ENCODE results near the gene TSPAN5.
"Not testable (repeated sequence)": the region's sequence is repeated elsewhere in the genome, so short reads cannot be mapped to it uniquely, and the experiment has no call there.

TSPAN5 gene

DNA sequence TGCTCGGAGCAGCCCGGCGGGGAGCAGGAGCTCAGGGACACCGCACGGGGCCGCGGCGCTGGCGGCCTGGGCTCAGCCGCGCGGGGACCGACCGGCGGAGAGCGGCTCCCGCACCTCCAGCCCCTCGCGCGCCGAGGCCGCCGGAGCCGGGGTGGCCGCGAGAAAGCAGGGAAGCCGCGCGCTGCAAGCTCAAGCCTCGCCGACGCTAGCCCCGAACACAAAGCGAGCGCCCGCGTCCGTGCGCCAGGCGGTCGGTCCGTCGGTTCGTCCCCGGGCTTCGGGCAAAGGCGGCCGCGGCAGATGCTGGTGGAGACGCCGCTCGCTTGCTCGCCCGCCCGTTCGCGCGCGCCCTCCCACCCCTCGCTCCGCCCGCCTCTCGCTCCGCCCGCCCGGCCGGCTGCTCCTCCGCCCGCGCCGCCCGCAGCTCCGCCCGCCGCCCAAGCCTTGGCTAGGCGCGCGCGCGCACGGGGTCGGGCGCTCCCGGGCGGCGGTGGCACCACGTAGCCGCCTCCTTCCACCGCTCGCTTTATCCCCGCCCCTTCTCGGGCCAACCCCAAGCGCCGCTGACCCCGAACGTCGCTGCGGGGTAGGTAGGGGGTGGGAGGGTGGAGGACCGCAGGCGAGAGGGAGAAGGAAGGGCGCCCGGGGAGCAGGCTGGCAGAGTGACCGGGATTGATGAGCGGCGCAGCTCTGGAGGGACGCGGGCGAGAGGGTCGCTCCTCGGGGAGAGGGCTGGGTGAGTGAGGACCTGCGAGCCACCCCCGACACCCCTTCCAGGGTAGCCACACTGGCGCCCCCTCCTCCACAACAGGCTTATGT is at the start of gene TSPAN5:
Gene TSPAN5, minus strand, starts transcription at position 325 of the 819 bp plus-strand sequence.
- peak; percentile 82 for DNase-seq (ENCODE audit: low read depth)
- peak within 1 kb of the TSS; percentile 93 for H3K4me3 ChIP-seq (ENCODE audit: low read length)
- TF ChIP-seq, protein P1, sequence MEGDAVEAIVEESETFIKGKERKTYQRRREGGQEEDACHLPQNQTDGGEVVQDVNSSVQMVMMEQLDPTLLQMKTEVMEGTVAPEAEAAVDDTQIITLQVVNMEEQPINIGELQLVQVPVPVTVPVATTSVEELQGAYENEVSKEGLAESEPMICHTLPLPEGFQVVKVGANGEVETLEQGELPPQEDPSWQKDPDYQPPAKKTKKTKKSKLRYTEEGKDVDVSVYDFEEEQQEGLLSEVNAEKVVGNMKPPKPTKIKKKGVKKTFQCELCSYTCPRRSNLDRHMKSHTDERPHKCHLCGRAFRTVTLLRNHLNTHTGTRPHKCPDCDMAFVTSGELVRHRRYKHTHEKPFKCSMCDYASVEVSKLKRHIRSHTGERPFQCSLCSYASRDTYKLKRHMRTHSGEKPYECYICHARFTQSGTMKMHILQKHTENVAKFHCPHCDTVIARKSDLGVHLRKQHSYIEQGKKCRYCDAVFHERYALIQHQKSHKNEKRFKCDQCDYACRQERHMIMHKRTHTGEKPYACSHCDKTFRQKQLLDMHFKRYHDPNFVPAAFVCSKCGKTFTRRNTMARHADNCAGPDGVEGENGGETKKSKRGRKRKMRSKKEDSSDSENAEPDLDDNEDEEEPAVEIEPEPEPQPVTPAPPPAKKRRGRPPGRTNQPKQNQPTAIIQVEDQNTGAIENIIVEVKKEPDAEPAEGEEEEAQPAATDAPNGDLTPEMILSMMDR (conservative IDR thresholded peaks at IDR 0.05; ENCODE audit: low read length), result no peak

DNA sequence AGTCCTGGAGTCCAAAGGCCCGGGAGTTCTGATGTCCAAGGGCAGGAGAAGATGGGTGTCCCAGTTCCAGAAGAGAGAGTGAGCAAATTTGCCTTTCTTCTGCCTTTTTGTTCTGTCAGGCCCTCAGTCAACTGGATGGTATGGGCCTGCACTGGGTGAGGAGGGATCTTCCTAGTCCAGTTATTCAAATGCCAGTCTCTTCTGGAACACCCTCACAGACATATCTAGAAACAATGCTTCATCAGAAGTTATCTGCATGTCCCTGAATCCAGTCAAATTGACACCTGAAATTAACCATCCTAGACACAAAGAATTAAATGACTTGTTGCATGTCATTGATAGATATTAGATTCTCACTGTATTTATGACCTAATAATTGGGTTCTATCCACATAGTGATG is 48.5 kb upstream of the TSPAN5 start:
- H3K4me3 ChIP-seq (ENCODE audit: low read length), result no peak overlapping the region
- DNase-seq (ENCODE audit: low read depth), result no peak
- TF ChIP-seq, protein P1 (conservative IDR thresholded peaks at IDR 0.05; ENCODE audit: low read length), result no peak

DNA sequence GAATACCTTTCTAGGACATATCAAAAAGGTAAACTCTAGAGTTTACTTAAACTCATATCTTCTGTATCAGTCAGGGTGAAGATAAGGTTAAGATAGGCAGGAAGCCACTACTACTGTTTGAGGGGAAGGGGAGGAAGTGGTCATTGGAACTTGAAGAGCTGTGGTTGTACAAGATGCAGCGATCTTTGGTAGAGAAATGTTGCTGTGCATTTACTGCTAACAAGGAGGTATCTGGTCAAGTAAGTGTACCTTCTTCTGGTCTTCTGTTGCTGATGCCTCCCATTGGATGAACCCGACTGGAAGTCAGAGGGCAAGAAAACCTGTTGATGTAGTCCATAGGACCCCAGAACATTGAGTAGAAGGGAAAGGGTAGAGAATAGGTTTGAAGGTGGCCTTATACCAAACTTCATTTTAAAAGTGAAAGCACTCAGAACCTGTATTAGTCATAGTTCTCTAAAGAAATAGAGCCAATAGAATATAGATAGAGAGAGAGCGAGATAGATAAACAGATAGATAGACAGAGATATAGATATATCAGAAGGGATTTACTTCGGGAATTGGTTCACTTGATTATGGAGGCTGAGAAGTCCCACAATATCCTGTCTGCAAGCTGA is 47.9 kb upstream of the TSPAN5 start:
- TF ChIP-seq, protein P1 (conservative IDR thresholded peaks at IDR 0.05; ENCODE audit: low read length), result no peak
- DNase-seq (ENCODE audit: low read depth), result no peak
- H3K4me3 ChIP-seq (ENCODE audit: low read length), result no peak overlapping the region

DNA sequence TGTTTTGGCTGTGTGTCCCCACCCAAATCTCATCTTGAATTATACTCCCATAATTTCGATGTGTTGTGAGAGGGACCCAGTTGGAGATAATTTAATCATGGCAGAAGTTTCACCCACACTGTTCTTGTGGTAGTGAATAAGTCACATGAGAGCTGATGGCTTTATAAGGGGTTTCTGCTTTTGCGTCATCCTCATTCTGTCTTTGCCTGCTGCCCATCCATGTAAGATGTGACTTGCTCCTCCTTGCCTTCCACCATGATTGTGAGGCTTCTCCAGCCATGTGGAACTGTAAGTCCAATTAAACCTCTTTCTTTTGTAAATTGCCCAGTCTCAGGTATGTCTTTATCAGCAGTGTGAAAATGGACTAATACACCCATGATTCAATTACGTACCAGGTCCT is 47.2 kb upstream of the TSPAN5 start:
- not testable (repeated sequence) for H3K4me3 ChIP-seq (ENCODE audit: low read length); DNase-seq (ENCODE audit: low read depth)

DNA sequence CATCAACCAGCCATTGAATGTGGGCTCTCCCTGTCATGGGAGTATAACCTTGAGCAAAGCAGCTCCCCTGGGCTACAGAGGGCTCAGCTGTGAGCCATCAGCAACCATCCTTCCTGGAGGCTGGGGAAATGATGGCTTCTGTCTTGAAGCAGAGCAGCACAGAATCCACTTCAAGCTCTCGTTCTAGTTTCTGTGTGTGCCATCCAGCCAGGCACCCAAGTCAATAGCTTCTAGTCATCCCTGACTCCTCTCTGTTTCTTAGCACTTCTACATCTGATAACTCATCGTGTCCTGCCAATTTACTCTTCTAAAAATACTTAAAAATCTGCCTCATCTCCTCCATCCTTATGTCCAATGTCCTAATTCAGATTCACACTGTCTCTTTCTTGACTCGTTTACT is 42.2 kb upstream of the TSPAN5 start:
- H3K4me3 ChIP-seq (ENCODE audit: low read length), result no peak overlapping the region
- TF ChIP-seq, protein P1 (conservative IDR thresholded peaks at IDR 0.05; ENCODE audit: low read length), result no peak
- no peak for DNase-seq (ENCODE audit: low read depth)

DNA sequence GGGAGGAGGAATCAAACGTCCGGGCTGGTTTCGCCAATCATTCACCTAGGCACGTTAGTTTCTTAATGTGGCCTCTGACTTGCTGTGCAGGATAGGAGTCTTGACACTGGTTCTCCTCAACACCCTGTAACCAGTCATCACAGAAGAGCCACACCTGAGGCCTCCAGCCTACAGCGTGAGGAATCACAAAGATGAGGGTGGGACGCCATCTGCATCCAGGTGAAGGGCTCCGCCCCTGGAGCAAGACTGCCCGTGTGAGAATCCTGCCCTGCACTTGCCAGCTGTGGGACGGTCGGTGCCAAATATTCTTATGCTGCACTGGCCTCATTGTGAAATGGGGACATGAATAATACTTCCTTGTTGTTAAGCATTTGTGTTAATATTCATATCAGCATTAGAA is 35.7 kb upstream of the TSPAN5 start:
- DNase-seq (ENCODE audit: low read depth), result no peak
- no peak overlapping the region for H3K4me3 ChIP-seq (ENCODE audit: low read length)
- TF ChIP-seq, protein P1 (conservative IDR thresholded peaks at IDR 0.05; ENCODE audit: low read length), result no peak

- no peak for DNase-seq (ENCODE audit: low read depth)
- TF ChIP-seq, protein P1 (conservative IDR thresholded peaks at IDR 0.05; ENCODE audit: low read length), result no peak
- H3K4me3 ChIP-seq (ENCODE audit: low read length), result no peak overlapping the region
Measured at GRCh38 chr4:98692411-98692810, 34.0 kb upstream of the TSPAN5 start.

Measured in AG10803 (cell line).